GM18909 (cell line): ENCODE data around the gene IDI1.
"Not testable (repeated sequence)": the region's sequence is repeated elsewhere in the genome, so short reads cannot be mapped to it uniquely, and the experiment has no call there.

Experiments used
- ATAC-seq: cut with Tn5 transposase; IDR thresholded peaks from one replicate; pipeline ENCODE4 v1.9.1; 2021; ENCODE audit warnings: mild to moderate bottlenecking; ENCODE audit not compliant: unreplicated experiment, poor library complexity

The IDI1 gene

GRCh38 chr10:1066734-1067133, 17.8 kb upstream of the IDI1 start:
- not testable (repeated sequence) for ATAC-seq

GRCh38 chr10:1064964-1065247, 16.0 kb upstream of the IDI1 start:
- no peak for ATAC-seq

GRCh38 chr10:1063232-1063865, 14.4 kb upstream of the IDI1 start:
- ATAC-seq, result no peak

DNA sequence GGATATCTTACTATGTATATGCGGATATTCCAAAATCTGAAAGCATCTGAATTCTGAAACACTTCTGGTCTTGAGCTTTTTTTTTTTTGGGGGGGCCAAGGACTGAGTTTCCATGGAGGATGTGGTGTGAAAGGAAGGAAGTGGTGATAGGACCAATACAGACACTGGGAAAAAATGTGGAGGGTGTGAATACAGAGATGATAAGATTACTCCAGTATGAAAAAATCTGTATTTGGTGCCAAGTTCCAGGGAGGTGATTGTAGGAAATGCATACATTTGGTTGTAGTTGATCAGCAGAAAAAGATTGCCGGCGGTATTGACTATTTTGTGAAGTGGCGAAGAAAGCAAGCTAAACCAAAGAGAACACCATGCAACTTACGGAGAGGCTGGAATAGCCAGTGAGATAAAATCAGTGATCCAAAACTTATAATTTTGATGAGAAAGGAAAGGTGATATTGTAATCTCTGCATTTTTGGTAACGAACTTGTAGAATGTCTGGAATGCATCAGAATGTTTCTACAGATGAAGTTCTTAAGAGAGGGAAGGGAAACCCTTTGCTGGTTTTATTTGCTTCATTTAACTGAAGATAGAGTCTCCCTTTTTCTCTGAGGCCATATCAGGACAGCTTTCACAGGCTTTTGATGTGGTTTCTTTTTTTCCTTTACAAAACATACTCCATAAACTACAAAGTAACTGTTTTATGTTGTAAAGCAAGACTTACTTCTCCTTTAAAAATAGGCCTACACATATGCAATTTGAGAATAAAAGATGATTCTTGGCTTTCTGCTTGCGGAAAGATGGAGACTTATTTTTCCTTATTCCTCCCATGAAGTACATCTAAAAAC, 13.2 kb upstream of the IDI1 start:
- ATAC-seq, result no peak

DNA sequence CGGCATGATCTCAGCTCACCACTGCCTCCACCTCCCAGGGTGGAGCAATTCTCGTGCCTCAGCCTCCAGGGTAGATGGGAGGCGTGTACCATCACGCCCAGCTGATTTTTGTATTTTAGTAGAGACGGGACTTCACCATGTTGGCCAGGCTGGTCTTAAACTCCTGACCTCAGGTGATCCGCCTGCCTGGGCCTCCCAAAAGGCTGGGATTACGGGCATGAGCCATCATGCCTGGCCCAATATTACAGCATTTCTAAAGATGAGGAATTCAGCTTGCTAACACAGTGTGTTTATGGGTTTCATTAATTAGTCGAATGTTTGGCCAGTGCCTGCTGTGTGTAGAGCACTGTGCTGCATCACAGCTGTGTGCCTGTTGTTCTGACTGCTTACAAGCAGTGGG, 11.0 kb upstream of the IDI1 start:
- no peak for ATAC-seq

DNA sequence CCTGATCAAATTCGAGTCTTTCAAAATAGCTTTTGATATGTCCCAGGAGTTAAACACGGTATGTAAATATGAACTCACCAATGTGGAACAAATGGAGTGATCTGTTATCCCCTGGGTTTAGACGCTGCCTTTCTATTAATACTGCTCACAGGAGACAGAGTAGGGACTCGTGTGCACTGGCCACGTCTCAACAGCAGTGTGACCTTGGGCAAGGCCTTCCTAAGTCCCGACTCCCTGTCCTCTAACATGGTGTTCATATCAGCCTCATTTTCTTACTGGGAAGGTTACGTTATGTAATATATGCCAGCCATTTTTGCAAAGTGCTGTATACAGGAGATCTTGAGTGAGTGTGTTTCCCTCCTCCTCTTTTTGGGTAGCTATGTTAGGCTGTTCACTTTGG, 9.1 kb upstream of the IDI1 start:
- no peak for ATAC-seq

DNA sequence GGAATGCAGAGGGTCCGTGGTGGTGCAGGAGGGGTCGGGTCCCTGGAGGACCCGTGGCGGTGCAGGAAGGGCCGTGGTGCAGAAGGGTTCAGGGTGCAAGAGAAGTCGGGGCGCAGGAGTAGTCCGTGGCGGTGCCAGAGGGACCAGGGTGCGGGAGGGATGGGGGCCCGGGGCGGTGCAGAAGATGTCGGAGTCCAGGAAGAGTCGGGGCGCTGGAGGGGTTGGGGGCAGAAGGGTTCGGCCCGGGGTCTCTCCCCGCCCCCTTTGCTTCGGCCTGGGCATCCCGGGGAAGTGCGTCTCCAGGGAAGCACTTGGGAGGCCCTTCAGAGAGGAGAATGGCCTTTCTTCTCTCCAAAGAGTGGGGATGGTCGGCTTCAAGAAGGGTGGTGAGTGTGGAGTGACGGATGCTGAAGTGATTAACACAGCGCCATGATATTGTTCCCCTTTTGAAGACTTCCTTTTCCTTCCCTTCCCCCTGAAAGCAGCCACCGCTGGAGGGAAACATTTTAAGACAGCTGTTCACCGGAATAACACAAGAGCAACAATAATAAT, 8.3 kb upstream of the IDI1 start:
- ATAC-seq, result no peak

- ATAC-seq, result peak; percentile 95
Observed at GRCh38 chr10:1056326-1057105, 7.6 kb upstream of the IDI1 start, which contains the start of gene WDR37. Gene WDR37, plus strand, starts transcription at chr10:1056385. Its CDS starts 15,771 bp downstream, at chr10:1072156.

- no peak for ATAC-seq
Observed at GRCh38 chr10:1054684-1055083, 5.8 kb upstream of the IDI1 start.

DNA sequence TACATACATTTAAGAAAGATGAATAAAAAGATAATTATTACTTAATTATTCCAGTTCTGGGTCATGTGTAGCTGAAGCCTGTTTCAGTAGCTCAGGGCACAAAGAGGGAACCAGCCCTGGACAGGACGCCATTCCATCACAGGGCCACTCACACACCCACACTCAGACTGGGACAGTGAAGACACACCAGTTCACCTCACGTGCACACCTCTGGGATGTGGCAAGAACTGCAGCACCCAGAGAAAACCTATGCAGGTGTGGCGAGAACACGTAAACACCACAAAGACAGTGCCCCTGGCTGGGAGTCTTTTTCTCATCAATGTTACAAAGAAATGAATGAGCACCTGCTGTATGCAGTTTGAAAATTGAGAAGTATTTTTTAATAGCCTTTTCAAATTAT, 1.6 kb upstream of the IDI1 start:
- no peak for ATAC-seq

GRCh38 chr10:1050145-1050544, 1.2 kb upstream of the IDI1 start:
- ATAC-seq, result no peak

DNA sequence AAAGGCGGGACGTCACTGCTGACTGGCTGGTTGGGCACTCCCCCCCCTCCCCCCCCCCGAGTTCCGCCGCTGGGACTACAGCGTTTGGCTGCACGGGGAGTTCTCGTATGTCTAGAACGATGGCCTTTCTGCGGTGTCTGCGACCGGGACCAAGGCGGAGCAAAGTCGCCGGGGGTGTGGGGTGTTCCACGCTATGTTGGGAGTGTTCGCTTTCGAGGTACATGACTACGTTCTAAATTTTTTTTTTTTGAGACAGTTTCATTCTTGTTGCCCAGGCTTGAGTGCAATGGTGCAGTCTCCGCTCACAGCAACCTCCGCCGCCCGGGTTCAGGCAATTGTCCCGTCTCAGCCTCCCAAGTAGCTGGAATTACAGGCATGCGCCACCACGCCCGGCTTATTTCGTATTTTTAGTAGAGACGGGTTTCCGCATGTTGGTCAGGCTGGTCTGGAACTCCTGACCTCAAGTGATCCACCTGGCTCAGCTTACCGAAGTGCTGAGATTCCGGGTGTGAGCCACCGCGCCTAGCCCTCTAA, 573 bp upstream of the IDI1 start:
- ATAC-seq, result peak; percentile 1

GRCh38 chr10:1048349-1048731, 579 bp downstream of the IDI1 start:
- ATAC-seq, result no peak

- no peak for ATAC-seq
Observed at GRCh38 chr10:1047937-1048336, 982 bp downstream of the IDI1 start.

- no peak for ATAC-seq
Observed at GRCh38 chr10:1045415-1045814, 3.5 kb downstream of the IDI1 start.

- ATAC-seq, result no peak
Observed at GRCh38 chr10:1044964-1045363, 4.0 kb downstream of the IDI1 start.

DNA sequence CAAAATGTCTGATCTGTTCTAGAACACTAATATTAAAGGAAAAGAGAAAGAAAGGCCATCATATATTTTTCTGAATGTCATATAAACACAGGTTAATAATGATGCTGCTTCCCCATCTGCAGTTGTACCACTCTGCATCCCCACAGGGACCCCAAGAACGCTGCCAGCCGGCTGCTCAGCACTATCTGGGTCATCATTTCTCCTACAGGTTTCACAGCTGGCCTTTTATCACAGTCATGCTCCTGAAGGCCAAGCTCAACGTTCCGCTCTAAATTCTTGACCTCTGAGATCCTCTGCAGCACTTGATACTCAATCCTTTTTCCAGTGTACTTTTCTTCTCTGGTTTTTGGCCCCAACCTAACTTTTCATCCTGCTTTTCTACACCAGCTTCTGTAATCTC, 4.8 kb downstream of the IDI1 start:
- ATAC-seq, result no peak

DNA sequence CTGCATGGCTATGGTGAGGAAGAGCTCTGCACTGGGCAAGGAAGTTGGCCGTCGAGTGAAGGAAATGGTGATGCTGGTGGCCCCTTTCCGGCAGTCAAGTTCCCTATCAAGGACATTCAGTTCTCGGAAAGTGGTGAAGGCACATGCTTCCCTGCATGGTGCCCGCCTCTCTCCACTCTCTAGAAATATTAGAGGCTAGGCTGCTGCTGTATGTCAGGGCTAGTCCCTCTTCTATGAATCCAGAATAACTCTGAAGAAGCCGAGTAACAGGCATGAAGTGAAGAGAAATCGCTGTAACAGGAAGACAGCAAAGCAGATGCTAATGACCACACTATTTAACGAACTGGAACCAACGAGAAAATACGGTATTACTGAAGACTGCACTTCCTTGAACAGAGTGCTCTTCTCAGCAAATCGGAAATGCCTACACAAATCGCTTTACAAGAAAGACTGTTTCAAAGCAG, 5.4 kb downstream of the IDI1 start:
- ATAC-seq, result peak; percentile 63

DNA sequence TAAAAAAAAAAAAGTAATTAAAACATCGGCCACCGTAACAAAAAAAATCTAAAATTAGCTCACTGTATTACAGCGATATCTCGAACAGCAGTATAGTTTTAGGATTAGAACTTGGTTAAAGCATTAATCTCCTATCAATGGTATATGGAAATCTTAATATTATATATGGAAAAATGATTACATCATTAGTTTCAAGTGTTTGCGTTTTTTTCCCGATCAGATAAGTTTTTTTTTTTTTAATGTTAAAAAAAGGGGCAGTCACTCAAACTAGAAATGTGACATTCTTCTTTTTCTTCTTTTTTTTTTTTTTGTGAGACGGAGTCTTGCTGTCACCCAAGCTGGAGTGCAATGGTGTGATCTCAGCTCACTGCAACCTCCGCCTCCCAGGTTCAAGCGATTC, 7.4 kb downstream of the IDI1 start:
- ATAC-seq, result no peak

DNA sequence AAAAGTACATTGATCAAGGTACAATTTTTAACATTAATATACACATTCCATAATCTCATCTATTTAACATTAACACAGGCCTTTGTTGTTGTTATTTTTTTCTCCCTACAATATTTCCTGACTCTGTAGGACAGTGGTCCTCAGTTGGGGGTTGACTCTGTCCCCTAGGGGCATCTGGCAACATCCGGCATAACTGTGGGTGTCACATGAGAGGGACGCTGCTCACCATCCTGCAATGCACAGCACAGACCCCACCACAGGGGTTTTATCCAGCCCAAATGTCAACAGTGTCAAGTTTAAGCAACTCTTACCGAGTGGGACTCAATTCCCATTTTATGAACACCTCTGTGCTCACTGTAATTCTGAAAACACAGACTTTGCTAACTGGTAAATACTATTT, 8.8 kb downstream of the IDI1 start:
- no peak for ATAC-seq

DNA sequence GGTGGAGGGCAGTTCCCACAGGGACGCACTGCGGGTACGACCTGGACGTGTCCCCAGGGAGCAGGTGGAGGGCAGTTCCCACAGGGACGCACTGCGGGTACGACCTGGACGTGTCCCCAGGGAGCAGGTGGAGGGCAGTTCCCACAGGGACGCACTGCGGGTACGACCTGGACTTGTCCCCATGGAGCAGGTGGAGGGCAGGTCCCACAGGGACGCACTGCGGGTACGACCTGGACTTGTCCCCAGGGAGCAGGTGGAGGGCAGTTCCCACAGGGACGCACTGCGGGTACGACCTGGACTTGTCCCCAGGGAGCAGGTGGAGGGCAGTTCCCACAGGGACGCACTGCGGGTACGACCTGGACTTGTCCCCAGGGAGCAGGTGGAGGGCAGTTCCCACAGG, 10.2 kb downstream of the IDI1 start:
- ATAC-seq, result not testable (repeated sequence)
